PC-9 (cell line): ENCODE measurements around the gene NFE2L2. TPM values are rescaled to one million over a fixed set of nuclear protein-coding genes. Genes with fewer than 3 reads are reported as not detected.

Experiments used
- BruUV-seq: library from RNA; stranded (reverse); fragments of 400-500 nt; replicated peaks from 2 replicates; lab custom pipeline; 2021; lab: Mats Ljungman, UMichigan
- CTCF ChIA-PET: fragments of 300-600 bp; sonication (Branson Sonifier 250); formaldehyde crosslinking; loops from one replicate; lab custom pipeline; 2022; ENCODE audit warnings: antibody characterized with exemption; lab: Charles Lee
- POLR2A ChIA-PET: fragments of 300-600 bp; sonication (Branson Sonifier 250); formaldehyde crosslinking; loops from one replicate; lab custom pipeline; 2022; ENCODE audit warnings: antibody characterized with exemption; ENCODE audit not compliant: unreplicated experiment; lab: Charles Lee
- DNase-seq, 2 experiments: peaks; one replicate each; pipeline versions ENCODE4 v3.0.0 to v3.0.0-alpha.2; 2015 to 2022; ENCODE audit warnings: mixed read lengths in 1 of 2
- H2AFZ ChIP-seq: fragments of 200-600 bp; sonication (generic); 2 replicates; pipeline ENCODE4 v1.8.1; 2017; ENCODE audit warnings: antibody characterized with exemption
- H3F3A ChIP-seq: fragments of 200-600 bp; sonication (generic); 2 replicates; pipeline ENCODE4 v1.8.1; 2017; ENCODE audit warnings: antibody characterized with exemption, mild to moderate bottlenecking, low read depth; ENCODE audit not compliant: insufficient read depth
- H3K27ac ChIP-seq: fragments of 200-600 bp; sonication (generic); 2 replicates; pipeline ENCODE4 v1.6.1; 2016; ENCODE audit warnings: mixed run types
- H3K27me3 ChIP-seq: fragments of 200-600 bp; sonication (generic); 2 replicates; pipeline ENCODE4 v1.6.1; 2016; ENCODE audit warnings: low read depth, mixed run types; ENCODE audit not compliant: insufficient read depth
- H3K36me3 ChIP-seq: fragments of 200-600 bp; sonication (generic); 2 replicates; pipeline ENCODE4 v1.6.1; 2016; ENCODE audit warnings: low read depth, mixed run types
- H3K4me1 ChIP-seq: fragments of 200-600 bp; sonication (generic); replicated peaks from 2 replicates; pipeline ENCODE4 v1.6.1; 2016; ENCODE audit warnings: mixed run types; ENCODE audit not compliant: insufficient read depth
- H3K4me2 ChIP-seq: fragments of 200-600 bp; sonication (generic); 2 replicates; pipeline ENCODE4 v1.6.1; 2017; ENCODE audit warnings: mixed run types
- H3K4me3 ChIP-seq: fragments of 200-600 bp; sonication (generic); 2 replicates; pipeline ENCODE4 v1.6.1; 2016; ENCODE audit warnings: mixed run types
- H3K79me2 ChIP-seq: fragments of 200-600 bp; sonication (generic); 2 replicates; pipeline ENCODE4 v1.6.1; 2017; ENCODE audit warnings: low read depth, mixed run types
- H3K9me2 ChIP-seq: fragments of 200-600 bp; sonication (generic); 2 replicates; pipeline ENCODE4 v1.8.1; 2017; ENCODE audit warnings: mild to moderate bottlenecking; ENCODE audit not compliant: insufficient read depth
- H3K9me3 ChIP-seq: fragments of 200-600 bp; sonication (generic); 2 replicates; pipeline ENCODE4 v1.8.1; 2016; ENCODE audit warnings: low read depth; ENCODE audit not compliant: insufficient read depth
- H4K20me1 ChIP-seq: fragments of 200-600 bp; sonication (generic); 2 replicates; pipeline ENCODE4 v1.8.1; 2017; ENCODE audit not compliant: insufficient read depth
- EZH2 ChIP-seq: fragments of 200-600 bp; sonication (generic); IDR thresholded peaks from 2 replicates; pipeline ENCODE4 v1.8.0; 2017; ENCODE audit warnings: antibody characterized with exemption, low read depth
- intact Hi-C: fragments of 100-400 bp; cut with micrococcal nuclease; formaldehyde crosslinking; loops from one replicate; pipeline ENCODE4 v1.10.0; 2022; ENCODE audit not compliant: unreplicated experiment
- total RNA-seq: library from RNA; stranded (reverse); gene quantifications from 2 replicates; pipeline ENCODE4 v1.2.3, GENCODE V29; 2021
- TF ChIP-seq, protein P1 (sequence below): fragments of 200-600 bp; sonication (generic); conservative IDR thresholded peaks from 2 replicates; pipeline ENCODE4 v1.6.1; 2017; ENCODE audit warnings: mixed run types, antibody characterized with exemption, mild to moderate bottlenecking, moderate library complexity

NFE2L2 gene
- total RNA-seq, 1 experiment from 2014 or later = 138 TPM

DNA sequence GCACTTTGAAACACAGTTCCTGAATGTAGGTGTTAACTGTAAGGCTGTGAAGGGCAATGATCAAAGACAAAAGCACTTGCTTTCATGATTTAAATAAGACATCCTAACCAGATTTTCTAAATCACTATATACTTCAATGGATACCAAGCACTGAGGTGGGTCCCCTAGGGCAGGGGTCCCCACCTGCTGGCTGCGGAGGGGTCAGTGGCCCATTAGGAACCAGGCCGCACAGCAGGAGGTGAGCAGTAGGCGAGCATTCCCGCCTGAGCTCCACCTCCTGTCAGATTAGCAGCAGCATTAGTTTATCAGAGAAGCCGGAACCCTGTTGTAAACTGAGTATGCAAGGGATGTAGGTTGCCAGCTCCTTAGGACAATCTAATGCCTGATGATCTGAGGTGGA, 7.1 kb downstream of the NFE2L2 start:
- CTCF ChIA-PET = no interaction called here
- intact Hi-C loops = no loop called here
- H3K4me3 ChIP-seq = no peak overlapping the region
- BruUV-seq = no TSS peak
- peaks cover 65% of the 10 kb centered on the region for H3K4me1 ChIP-seq
- peaks cover 3% of the 10 kb centered on the region; the same call in 1 of the 2 replicates for H3K9me3 ChIP-seq
- no peak for DNase-seq
- H3K9me2 ChIP-seq = no peaks in the 10 kb centered on the region
- H2AFZ ChIP-seq = no peak overlapping the region
- TF ChIP-seq, protein P1, sequence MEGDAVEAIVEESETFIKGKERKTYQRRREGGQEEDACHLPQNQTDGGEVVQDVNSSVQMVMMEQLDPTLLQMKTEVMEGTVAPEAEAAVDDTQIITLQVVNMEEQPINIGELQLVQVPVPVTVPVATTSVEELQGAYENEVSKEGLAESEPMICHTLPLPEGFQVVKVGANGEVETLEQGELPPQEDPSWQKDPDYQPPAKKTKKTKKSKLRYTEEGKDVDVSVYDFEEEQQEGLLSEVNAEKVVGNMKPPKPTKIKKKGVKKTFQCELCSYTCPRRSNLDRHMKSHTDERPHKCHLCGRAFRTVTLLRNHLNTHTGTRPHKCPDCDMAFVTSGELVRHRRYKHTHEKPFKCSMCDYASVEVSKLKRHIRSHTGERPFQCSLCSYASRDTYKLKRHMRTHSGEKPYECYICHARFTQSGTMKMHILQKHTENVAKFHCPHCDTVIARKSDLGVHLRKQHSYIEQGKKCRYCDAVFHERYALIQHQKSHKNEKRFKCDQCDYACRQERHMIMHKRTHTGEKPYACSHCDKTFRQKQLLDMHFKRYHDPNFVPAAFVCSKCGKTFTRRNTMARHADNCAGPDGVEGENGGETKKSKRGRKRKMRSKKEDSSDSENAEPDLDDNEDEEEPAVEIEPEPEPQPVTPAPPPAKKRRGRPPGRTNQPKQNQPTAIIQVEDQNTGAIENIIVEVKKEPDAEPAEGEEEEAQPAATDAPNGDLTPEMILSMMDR = no peak
- no peak for TF ChIP-seq EZH2
- POLR2A ChIA-PET = no interaction called here
- H3K36me3 ChIP-seq = peaks cover 76% of the 10 kb centered on the region
- H3K79me2 ChIP-seq = peaks cover 100% of the 10 kb centered on the region
- no peak overlapping the region for H3K27ac ChIP-seq
- no peak overlapping the region for H3K4me2 ChIP-seq
- peaks cover 47% of the 10 kb centered on the region for H3F3A ChIP-seq
- peaks cover 98% of the 10 kb centered on the region for H4K20me1 ChIP-seq
- no peaks in the 10 kb centered on the region for H3K27me3 ChIP-seq

DNA sequence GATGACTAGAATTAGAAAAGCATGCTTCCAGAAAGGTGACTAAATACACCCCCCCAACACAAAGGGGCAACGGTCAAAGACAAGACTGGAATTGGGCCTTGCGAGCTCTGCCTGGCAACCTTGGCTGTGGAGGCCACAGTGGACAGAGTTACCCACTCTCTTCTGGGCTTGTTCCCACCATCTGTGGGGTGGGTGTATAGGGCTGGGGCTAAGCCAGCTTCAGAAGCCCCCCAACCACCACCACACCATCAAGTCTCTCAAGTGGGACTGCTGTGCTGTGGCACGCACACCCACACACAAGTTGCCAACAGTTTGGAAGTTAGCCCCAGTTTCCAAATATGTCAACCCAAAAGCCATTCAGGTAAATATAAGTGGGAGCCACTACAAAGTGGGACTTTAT, 7.8 kb downstream of the NFE2L2 start:
- peaks cover 47% of the 10 kb centered on the region for H3F3A ChIP-seq
- H3K79me2 ChIP-seq = peaks cover 100% of the 10 kb centered on the region
- peaks cover 3% of the 10 kb centered on the region; the same call in 1 of the 2 replicates for H3K9me3 ChIP-seq
- intact Hi-C loops = no loop called here
- ChIA-PET POLR2A (interaction anchor here (0.6 kb wide), 1 partner anchor 643 kb away, joined by 7 read pairs; no protein-coding TSS in a partner anchor), CTCF (no interaction called here)
- H4K20me1 ChIP-seq = peaks cover 90% of the 10 kb centered on the region
- no peaks in the 10 kb centered on the region for H3K9me2 ChIP-seq
- peaks cover 65% of the 10 kb centered on the region for H3K4me1 ChIP-seq
- DNase-seq = no peak
- TF ChIP-seq EZH2 = no peak
- TF ChIP-seq, protein P1 = no peak
- BruUV-seq = no TSS peak
- H3K4me3 ChIP-seq = no peak overlapping the region
- no peak overlapping the region for H2AFZ ChIP-seq
- H3K36me3 ChIP-seq = peaks cover 76% of the 10 kb centered on the region
- no peak overlapping the region for H3K27ac ChIP-seq
- no peak overlapping the region for H3K4me2 ChIP-seq
- no peaks in the 10 kb centered on the region for H3K27me3 ChIP-seq

- Histone ChIP-seq H3K9me3 (peaks cover 3% of the 10 kb centered on the region; the same call in 1 of the 2 replicates), H3K9me2 (no peaks in the 10 kb centered on the region), H3K27me3 (no peaks in the 10 kb centered on the region), H3K36me3 (peaks cover 78% of the 10 kb centered on the region), H3K4me3 (no peak overlapping the region), H3K4me1 (peaks cover 65% of the 10 kb centered on the region), H3K27ac (no peak overlapping the region), H4K20me1 (peaks cover 86% of the 10 kb centered on the region), H2AFZ (no peak overlapping the region), H3K79me2 (peaks cover 100% of the 10 kb centered on the region), H3K4me2 (no peak overlapping the region), H3F3A (peaks cover 46% of the 10 kb centered on the region)
- ChIA-PET CTCF (no interaction called here), POLR2A (no interaction called here)
- BruUV-seq = no TSS peak
- DNase-seq = no peak
- TF ChIP-seq EZH2 = no peak
- TF ChIP-seq, protein P1 = no peak
- intact Hi-C loops = no loop called here
Observed at GRCh38 chr2:177256026-177256425, 8.5 kb downstream of the NFE2L2 start.
